Fibroblast of mammary gland (primary cell): ENCODE measurements around the gene PNMA8B.

Experiments used
- DNase-seq: peaks from one replicate; pipeline ENCODE4 v3.0.0-alpha.2; 2010; ENCODE audit warnings: low read depth
- H3K4me3 ChIP-seq: 2 replicates; pipeline ENCODE4 v1.5.1; 2011; ENCODE audit warnings: low read depth, mild to moderate bottlenecking, low read length, moderate library complexity; ENCODE audit not compliant: control insufficient read depth
- TF ChIP-seq, protein P1 (sequence below): conservative IDR thresholded peaks from 2 replicates; pipeline ENCODE4 v1.5.1; 2011; ENCODE audit warnings: low read depth, low read length, inconsistent platforms; ENCODE audit not compliant: control insufficient read depth, insufficient read depth

Gene PNMA8B

DNA sequence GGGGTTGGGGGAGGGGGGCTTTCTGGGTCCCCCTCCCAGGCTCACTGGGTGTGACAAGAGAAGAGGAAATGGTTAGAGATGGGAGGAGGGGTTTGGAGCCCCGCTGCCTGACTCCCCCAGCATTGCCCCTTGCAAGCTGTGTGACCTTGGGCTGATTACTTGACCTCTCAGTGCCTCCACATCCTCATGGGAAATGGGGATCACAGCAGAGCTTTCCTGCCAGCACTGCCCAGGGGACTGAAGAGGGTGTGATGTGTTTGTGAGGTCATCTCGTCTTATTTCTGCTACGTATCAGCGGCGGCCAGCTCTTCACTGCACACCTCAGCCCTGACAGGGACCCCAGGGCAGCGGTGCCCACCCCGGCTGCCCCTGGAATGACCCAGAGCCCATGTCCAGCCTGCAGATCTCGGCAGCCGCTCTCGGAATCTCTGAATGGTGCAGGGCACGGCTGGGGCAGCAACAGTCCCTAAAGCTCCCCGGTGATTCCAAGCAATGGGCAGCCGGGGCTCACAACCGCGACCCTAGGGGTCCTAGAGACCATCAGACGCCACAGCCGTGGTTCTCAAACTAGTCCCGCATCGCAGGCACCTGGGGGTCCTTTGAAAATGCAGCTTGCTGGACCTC is 8.4 kb downstream of the PNMA8B start:
- peak overlapping the region; percentile 38 for H3K4me3 ChIP-seq
- TF ChIP-seq, protein P1, sequence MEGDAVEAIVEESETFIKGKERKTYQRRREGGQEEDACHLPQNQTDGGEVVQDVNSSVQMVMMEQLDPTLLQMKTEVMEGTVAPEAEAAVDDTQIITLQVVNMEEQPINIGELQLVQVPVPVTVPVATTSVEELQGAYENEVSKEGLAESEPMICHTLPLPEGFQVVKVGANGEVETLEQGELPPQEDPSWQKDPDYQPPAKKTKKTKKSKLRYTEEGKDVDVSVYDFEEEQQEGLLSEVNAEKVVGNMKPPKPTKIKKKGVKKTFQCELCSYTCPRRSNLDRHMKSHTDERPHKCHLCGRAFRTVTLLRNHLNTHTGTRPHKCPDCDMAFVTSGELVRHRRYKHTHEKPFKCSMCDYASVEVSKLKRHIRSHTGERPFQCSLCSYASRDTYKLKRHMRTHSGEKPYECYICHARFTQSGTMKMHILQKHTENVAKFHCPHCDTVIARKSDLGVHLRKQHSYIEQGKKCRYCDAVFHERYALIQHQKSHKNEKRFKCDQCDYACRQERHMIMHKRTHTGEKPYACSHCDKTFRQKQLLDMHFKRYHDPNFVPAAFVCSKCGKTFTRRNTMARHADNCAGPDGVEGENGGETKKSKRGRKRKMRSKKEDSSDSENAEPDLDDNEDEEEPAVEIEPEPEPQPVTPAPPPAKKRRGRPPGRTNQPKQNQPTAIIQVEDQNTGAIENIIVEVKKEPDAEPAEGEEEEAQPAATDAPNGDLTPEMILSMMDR: no peak
- DNase-seq: peak; percentile 21

DNA sequence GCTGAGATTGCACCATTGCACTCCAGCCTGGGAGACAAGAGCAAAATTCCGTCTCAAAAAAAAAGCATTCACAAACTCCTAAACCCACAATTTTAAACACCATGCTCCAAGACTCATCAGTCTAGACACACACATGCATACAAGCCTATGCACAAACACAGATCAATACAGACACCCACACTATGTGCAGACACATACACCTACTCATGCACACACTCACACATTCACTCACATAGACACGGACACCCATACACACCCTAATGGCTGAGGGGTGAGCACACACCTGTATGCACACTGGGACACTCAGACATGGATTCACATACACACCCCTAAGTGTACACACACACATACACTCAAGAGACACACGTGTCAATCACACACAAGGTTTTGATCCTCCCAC is 9.3 kb downstream of the PNMA8B start:
- DNase-seq: no peak
- TF ChIP-seq, protein P1: no peak
- no peak overlapping the region for H3K4me3 ChIP-seq

DNA sequence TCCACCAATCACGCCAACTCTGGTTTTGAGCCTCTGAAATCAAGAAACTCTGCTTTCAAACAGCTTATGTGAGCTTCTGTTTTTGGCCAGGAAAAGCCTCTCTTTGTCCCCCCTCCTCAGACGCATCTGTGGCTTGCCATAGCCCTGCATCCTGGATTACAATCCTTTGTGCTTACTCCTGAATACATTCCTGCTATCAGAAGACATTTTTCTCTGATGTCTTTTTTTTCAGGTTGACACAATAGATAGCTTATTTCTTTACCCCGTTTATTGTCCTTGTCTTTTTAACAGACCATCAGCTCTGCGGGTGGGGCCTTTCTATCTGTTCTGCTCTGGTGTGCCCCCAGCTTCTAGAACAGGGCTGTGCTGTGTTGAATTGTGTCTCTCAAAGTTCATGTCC is 11.0 kb downstream of the PNMA8B start:
- TF ChIP-seq, protein P1: no peak
- DNase-seq: no peak
- H3K4me3 ChIP-seq: no peak overlapping the region

DNA sequence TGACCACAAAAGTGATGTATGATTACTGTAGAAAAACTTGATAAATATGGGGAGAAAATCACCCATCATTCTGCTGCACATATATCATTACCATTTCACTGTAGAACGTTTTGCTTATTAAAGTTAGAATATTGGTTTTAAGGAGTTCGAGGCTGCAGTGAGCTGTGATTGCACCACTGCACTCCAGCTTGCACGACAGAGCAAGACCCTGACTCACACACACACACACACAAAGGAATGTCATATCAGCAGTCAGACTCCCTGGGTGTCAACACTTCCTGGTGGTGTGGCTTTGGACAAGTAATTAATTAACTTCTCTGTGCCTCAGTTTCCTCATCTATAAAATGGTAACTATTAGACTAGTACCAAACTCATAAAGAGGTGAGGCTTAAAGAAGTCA is 13.0 kb downstream of the PNMA8B start:
- peak; percentile 48 for DNase-seq
- TF ChIP-seq, protein P1: no peak

DNA sequence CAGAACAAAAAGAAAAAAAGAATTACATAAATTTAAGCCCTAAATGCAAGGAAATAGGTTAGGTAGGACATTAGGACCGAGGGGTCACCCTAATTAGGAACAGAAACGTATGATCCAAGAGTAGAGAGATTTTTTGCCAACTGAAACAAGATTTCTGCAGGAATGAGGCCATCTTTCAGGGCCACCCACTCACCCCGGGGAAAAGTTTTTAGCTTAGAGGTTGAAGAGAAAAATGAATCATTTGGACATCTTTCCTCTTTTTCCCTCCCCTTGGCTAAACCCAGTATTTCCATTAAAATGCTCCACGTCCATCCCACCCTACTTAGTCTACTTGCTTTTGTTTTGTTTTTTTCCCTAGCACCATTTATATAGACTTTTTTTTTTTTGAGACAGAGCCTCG is 13.7 kb downstream of the PNMA8B start:
- no peak overlapping the region for H3K4me3 ChIP-seq
- peak; percentile 83 for DNase-seq
- TF ChIP-seq, protein P1: no peak

More for the DNA sequence above, 13.0 kb downstream of the PNMA8B start:
- no peak overlapping the region for H3K4me3 ChIP-seq

DNA sequence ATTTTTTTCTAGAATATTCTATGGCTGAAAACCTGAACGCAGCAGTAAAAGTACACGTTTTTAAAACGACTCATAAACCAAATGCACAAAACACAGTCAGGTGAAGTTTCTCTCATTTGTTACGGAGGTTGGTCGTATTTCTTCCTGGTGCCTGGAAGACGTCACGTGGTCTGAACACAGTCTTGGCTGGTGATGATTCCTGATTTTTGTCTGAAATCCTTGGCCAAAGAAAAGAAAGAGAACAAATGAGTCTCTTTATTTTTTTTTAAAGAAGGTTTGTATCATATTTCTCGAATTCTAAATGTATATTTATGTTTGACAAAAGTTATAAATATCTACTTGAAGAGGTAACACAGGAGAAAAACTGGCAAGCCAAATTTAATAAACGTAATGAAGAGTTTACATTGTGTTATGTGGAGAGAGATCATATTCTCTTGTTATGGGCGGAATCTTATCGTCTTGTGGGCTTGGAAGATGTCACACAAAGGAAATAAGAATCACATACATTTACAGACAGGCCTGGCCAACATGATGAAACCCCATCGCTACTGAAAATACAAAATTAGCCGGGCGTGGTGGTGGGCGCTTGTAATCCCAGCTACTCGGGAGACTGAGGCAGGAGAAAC is 14.3 kb downstream of the PNMA8B start:
- TF ChIP-seq, protein P1: no peak
- peak; percentile 51 for DNase-seq
- H3K4me3 ChIP-seq: no peak overlapping the region

DNA sequence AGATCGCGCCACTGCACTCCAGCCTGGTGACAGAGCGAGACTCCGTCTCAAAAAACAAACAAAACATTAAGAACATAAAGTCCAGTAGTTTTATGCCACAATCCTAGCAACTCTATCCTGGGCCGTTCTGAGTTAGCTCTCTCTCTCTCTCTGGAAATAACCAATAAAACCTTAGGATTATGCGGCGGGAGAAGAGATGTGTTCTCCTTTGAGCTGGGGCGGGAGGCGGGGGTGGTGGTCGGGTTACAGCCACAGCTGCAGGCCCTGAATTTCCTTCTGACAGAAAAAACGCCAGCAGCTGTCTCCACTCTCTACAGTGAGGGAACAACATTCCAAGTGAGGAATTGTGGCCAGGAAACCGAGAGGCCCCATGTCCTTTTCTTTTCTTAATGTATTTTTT is 15.3 kb downstream of the PNMA8B start:
- TF ChIP-seq, protein P1: no peak
- DNase-seq: peak; percentile 74
- no peak overlapping the region for H3K4me3 ChIP-seq
